ENCODE data around the gene IFI27L1. TPM values are rescaled to one million over a fixed set of nuclear protein-coding genes. Genes with fewer than 3 reads are reported as not detected.
A peak's percentile ranks its signal among the peaks of the same experiment; 100 is the strongest.

IFI27L1 gene
- total RNA-seq, 6 donors from 2014 or later = 8.0 to 19.8 (median 15.2) TPM

DNA sequence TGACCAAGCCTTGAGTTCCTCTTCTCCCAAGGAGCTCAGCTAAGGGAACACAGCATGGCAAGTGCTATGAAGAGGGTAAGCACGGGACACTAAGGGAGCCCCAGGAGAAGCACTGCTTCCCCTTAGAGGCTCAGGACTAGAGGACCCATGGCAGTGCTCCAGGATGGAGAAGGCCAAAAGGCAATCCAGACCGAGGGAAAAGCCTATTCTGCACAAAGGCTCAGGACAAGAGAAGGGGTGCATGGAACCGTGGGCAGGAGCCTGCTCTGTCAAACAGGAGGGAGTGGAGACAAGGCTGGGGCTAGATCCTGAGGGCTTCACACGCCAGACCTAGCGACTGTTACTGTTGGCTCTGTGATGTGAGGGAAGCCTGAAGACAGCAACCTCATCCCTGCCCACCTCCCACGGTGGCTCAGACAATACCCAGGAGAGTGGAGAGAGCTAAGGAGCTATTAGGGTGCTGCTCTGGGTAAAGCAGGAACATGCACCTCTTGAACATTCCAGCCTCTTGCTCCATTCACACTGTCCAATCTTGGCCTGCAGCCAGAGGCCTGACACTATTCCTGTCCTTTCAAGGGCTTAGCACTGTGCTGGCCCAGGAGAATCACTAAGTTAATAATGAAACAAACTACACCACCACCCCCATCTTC lies 30.8 kb upstream of the IFI27L1 start:
- H3K9me3 ChIP-seq = no peaks in the 10 kb centered on the region
- peaks cover 0 to 9% (median 5%) of the 10 kb centered on the region in 4 donors for H3K4me1 ChIP-seq
- WGBS, 2 donors = 79 to 86% methylated on average over 6 of the region's 6 CpGs
- H3K36me3 ChIP-seq = peaks cover 39 to 98% (median 94%) of the 10 kb centered on the region in 4 donors
- no peak overlapping the region for H3K27ac ChIP-seq
- peak in 1 of 2 donors; percentile 20 for ATAC-seq (ENCODE audit: low FRiP score in 2 of 2)
- H3K4me3 ChIP-seq = no peak overlapping the region
- no peaks in the 10 kb centered on the region for H3K27me3 ChIP-seq
- peak in 1 of 2 donors; percentile 69 for DNase-seq
- TF ChIP-seq POLR2AphosphoS5 (IDR thresholded peaks at IDR 0.05) (no peak), EP300 (IDR thresholded peaks at IDR 0.05) (no peak), CTCF (IDR thresholded peaks at IDR 0.05) (no peak), POLR2A (IDR thresholded peaks at IDR 0.05) (no peak)

DNA sequence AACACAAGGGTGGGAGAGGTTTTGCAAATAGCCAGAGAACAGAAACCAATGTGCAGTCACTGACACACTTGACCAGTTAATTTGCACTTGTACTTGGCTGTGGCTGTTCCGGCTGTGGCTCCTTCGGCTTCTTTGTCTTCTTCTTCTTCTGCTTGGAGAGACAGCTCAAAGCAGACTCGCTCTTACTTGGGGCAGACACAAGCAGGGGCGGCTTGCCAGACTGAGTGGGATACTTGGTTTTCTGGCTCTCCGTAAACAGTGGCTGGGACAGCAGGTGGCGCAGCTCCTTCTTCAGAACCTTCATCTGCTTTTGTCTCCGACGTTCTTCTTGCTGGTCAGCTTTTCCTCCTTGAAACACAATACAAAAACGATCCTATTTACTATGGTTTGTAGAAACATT lies 30.0 kb upstream of the IFI27L1 start:
- H3K36me3 ChIP-seq = peaks cover 46 to 98% (median 95%) of the 10 kb centered on the region in 4 donors
- no peaks in the 10 kb centered on the region for H3K27me3 ChIP-seq
- TF ChIP-seq CTCF (IDR thresholded peaks at IDR 0.05) = peak in 2 of 6 experiments; percentile 7 to 9
- TF ChIP-seq POLR2AphosphoS5 (IDR thresholded peaks at IDR 0.05) = no peak
- no peak for TF ChIP-seq EP300 (IDR thresholded peaks at IDR 0.05)
- no peak overlapping the region for H3K4me3 ChIP-seq
- H3K9me3 ChIP-seq = no peaks in the 10 kb centered on the region
- H3K27ac ChIP-seq = peak overlapping the region in 1 of 4 donors; percentile 13
- ATAC-seq (ENCODE audit: low FRiP score in 2 of 2) (no peak), DNase-seq (no peak)
- 65% methylated on average over 9 of the region's 9 CpGs for WGBS, 2 donors
- H3K4me1 ChIP-seq = peaks cover 0 to 9% (median 5%) of the 10 kb centered on the region in 4 donors

DNA sequence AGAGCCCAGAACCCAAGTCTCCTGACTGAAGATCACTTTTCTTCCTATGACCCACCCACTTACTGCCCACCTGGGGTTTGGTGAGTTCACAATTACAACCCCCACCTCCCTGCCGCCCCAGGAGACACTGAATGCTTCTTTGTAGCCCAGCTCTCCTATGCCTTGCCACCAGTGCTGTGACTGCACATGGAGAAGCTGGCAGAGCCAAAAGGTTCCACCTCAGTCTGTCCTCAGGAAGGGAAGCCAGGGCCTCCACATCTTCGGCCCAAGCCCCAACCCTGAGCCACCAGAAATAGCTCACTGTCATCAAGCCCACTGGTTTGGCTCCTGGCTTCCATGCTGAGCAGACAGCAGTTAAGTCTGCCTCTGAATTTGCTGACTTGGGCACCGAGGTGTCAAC lies 29.3 kb upstream of the IFI27L1 start:
- Histone ChIP-seq H3K4me1 (peaks cover 0 to 9% (median 5%) of the 10 kb centered on the region in 4 donors), H3K27ac (no peak overlapping the region), H3K9me3 (no peaks in the 10 kb centered on the region), H3K4me3 (no peak overlapping the region), H3K36me3 (peaks cover 50 to 100% (median 95%) of the 10 kb centered on the region in 4 donors), H3K27me3 (no peaks in the 10 kb centered on the region)
- ATAC-seq (ENCODE audit: low FRiP score in 2 of 2) = no peak
- no peak for DNase-seq
- TF ChIP-seq EP300 (IDR thresholded peaks at IDR 0.05) = no peak
- no peak for TF ChIP-seq POLR2A (IDR thresholded peaks at IDR 0.05)
- no peak for TF ChIP-seq CTCF (IDR thresholded peaks at IDR 0.05)
- TF ChIP-seq POLR2AphosphoS5 (IDR thresholded peaks at IDR 0.05) = no peak
- 82 to 100% methylated on average over 1 to 3 of the region's 3 CpGs for WGBS, 2 donors

DNA sequence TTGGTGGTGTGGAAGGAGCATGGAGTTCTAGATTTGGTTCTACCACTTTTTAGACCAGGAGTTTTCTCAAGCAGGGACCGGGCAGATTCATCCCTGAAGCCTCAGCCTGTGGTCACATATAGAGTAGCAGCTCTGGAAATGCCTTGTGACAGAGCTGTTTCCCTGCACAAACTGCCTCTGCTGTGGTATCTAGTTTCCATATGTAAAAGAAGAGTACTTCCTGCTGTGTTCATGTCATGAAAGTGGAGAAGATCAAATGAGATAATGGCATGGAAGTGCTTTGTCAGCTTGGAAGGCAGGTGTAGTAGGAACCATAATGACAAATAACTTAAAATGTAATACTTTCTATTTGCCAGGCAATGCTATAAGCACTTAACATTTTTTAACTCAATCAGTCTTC lies 28.9 kb upstream of the IFI27L1 start:
- H3K4me3 ChIP-seq = no peak overlapping the region
- H3K4me1 ChIP-seq = peaks cover 0 to 9% (median 5%) of the 10 kb centered on the region in 4 donors
- no peak overlapping the region for H3K27ac ChIP-seq
- peaks cover 51 to 100% (median 94%) of the 10 kb centered on the region in 4 donors for H3K36me3 ChIP-seq
- ATAC-seq (ENCODE audit: low FRiP score in 2 of 2) (no peak), DNase-seq (no peak)
- H3K27me3 ChIP-seq = no peaks in the 10 kb centered on the region
- H3K9me3 ChIP-seq = no peaks in the 10 kb centered on the region
- 95 to 100% methylated on average over 1 of the region's 1 CpG for WGBS, 2 donors
- TF ChIP-seq EP300 (IDR thresholded peaks at IDR 0.05) (no peak), POLR2A (IDR thresholded peaks at IDR 0.05) (no peak), CTCF (IDR thresholded peaks at IDR 0.05) (no peak), POLR2AphosphoS5 (IDR thresholded peaks at IDR 0.05) (no peak)

- no peak for DNase-seq
- H3K4me1 ChIP-seq = peaks cover 3 to 9% (median 5%) of the 10 kb centered on the region in 4 donors
- H3K9me3 ChIP-seq = no peaks in the 10 kb centered on the region
- no peaks in the 10 kb centered on the region for H3K27me3 ChIP-seq
- peaks cover 51 to 100% (median 94%) of the 10 kb centered on the region in 4 donors for H3K36me3 ChIP-seq
- no peak overlapping the region for H3K4me3 ChIP-seq
- TF ChIP-seq CTCF (IDR thresholded peaks at IDR 0.05) (no peak), EP300 (IDR thresholded peaks at IDR 0.05) (no peak), POLR2AphosphoS5 (IDR thresholded peaks at IDR 0.05) (no peak), POLR2A (IDR thresholded peaks at IDR 0.05) (no peak)
- 87 to 88% methylated on average over 4 of the region's 4 CpGs for WGBS, 2 donors
- H3K27ac ChIP-seq = no peak overlapping the region
- ATAC-seq (ENCODE audit: low FRiP score in 2 of 2) = no peak
Measured at GRCh38 chr14:94052662-94053061, 28.4 kb upstream of the IFI27L1 start.

Data from upper lobe of left lung (tissue), 6 donors.